Esophagus squamous epithelium (tissue), 5 donors: ENCODE data around the gene CCDC8. TPM values are rescaled to one million over a fixed set of nuclear protein-coding genes. Genes with fewer than 3 reads are reported as not detected.

Experiments
- DNase-seq: peaks from one replicate; lab custom pipeline; 2025; lab: John Stamatoyannopoulos, UW
- H3K27ac ChIP-seq, 4 donors: fragments of 200-600 bp; sonication (generic); one replicate each; pipeline ENCODE4 v1.5.1; 2016 to 2019; ENCODE audit warnings: mild to moderate bottlenecking in 1 of 4
- H3K27me3 ChIP-seq, 4 donors: fragments of 200-600 bp; sonication (generic); 1 replicate in 3 of 4; 2 replicates in 1 of 4; pipeline versions ENCODE4 v1.5.1 to v1.6.0; 2017 to 2021; ENCODE audit warnings: antibody characterized with exemption in 1 of 4
- H3K36me3 ChIP-seq, 3 donors: fragments of 200-600 bp; sonication (generic); one replicate each; pipeline ENCODE4 v1.5.1; 2016 to 2019
- H3K4me1 ChIP-seq, 3 donors: fragments of 200-600 bp; sonication (generic); one replicate each; pipeline ENCODE4 v1.5.1; 2017 to 2019
- H3K4me3 ChIP-seq, 4 donors: fragments of 200-600 bp; sonication (generic); 1 replicate in 3 of 4; 2 replicates in 1 of 4; pipeline ENCODE4 v1.5.1; 2016 to 2019; ENCODE audit warnings: mild to moderate bottlenecking in 2 of 4, moderate library complexity in 1 of 4
- H3K9me3 ChIP-seq, 3 donors: fragments of 200-600 bp; sonication (generic); one replicate each; pipeline ENCODE4 v1.5.1; 2016 to 2019
- POLR2A ChIP-seq, 4 donors: fragments of 450-650 bp; IDR thresholded peaks; one replicate each; pipeline ENCODE4 v1.6.1; 2017; ENCODE audit warnings: antibody characterized with exemption in 4 of 4, mild to moderate bottlenecking in 4 of 4, moderate library complexity in 3 of 4
- WGBS, 2 donors: methylation state at CpG; one replicate each; pipeline ENCODE4 v1.1.5; 2018; 5-methylcytosine and 5-hydroxymethylcytosine counted together
- intact Hi-C: fragments of 100-400 bp; cut with DNase I; formaldehyde crosslinking; loops from one replicate; pipeline ENCODE4 v1.15.0; 2022
- total RNA-seq, 4 donors: library from RNA; depleted of rRNA; stranded (reverse); fragments of >200 nt; gene quantifications; one replicate each; pipeline ENCODE4 v1.1.0, GENCODE V29; 2016
- TF ChIP-seq, protein P1 (sequence below), 6 experiments: fragments of 450-650 bp in 4 of 6; fragments of 200-600 bp in 2 of 6; sonication (generic) in 2 of 6; IDR thresholded peaks; one replicate each; pipeline ENCODE4 v1.5.1; 2016 to 2019; ENCODE audit warnings: antibody characterized with exemption in 6 of 6, mild to moderate bottlenecking in 4 of 6, moderate library complexity in 4 of 6
- donor health status: DM: yes; HTN: yes; CAD: no.

The CCDC8 gene
- total RNA-seq, 4 donors from 2014 or later, result 0.53 to 1.7 (median 0.62) TPM

DNA sequence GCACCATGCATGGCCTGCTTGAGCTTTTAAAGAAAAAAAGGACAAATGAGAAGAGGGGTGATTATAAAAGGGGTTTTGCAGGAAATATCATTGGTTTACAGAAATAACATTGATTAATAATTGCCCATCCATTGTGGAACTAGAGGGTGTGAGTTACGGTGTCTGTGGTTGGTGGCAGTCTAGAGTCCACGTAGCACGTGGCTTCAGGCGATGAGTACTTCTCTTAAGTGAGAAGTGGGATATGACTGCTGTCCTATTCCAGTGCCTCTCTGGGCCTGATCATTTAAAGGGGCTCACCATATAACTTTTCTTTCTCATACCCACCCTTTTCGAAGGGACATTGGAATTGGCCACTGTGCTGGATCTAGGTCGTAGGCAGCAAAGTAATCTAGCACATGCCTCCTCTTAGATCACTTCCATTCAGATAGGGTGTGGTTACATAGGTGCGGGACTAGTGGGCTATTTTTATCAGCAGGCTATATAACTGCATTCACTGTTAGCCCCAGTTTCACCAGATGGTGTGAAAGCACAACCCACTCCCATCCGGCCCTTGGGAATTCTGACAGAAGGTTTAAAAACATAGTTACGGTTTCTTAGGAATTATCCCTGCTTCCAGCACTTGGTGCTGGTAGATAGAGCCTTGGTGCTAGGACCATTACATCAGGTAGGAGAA, 46.6 kb downstream of the CCDC8 start:
- Histone ChIP-seq H3K27ac (no peak overlapping the region), H3K36me3 (peaks cover 0 to 57% (median 0%) of the 10 kb centered on the region in 3 donors), H3K9me3 (no peaks in the 10 kb centered on the region), H3K4me1 (peaks cover 11 to 49% (median 12%) of the 10 kb centered on the region in 3 donors), H3K27me3 (no peaks in the 10 kb centered on the region), H3K4me3 (no peak overlapping the region)
- intact Hi-C loops, result no loop called here
- WGBS, 2 donors, result 90 to 91% methylated on average over 9 of the region's 9 CpGs
- TF ChIP-seq, protein P1, sequence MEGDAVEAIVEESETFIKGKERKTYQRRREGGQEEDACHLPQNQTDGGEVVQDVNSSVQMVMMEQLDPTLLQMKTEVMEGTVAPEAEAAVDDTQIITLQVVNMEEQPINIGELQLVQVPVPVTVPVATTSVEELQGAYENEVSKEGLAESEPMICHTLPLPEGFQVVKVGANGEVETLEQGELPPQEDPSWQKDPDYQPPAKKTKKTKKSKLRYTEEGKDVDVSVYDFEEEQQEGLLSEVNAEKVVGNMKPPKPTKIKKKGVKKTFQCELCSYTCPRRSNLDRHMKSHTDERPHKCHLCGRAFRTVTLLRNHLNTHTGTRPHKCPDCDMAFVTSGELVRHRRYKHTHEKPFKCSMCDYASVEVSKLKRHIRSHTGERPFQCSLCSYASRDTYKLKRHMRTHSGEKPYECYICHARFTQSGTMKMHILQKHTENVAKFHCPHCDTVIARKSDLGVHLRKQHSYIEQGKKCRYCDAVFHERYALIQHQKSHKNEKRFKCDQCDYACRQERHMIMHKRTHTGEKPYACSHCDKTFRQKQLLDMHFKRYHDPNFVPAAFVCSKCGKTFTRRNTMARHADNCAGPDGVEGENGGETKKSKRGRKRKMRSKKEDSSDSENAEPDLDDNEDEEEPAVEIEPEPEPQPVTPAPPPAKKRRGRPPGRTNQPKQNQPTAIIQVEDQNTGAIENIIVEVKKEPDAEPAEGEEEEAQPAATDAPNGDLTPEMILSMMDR (IDR thresholded peaks at IDR 0.05), result no peak
- TF ChIP-seq POLR2A (IDR thresholded peaks at IDR 0.05), result no peak
- DNase-seq, result no peak

DNA sequence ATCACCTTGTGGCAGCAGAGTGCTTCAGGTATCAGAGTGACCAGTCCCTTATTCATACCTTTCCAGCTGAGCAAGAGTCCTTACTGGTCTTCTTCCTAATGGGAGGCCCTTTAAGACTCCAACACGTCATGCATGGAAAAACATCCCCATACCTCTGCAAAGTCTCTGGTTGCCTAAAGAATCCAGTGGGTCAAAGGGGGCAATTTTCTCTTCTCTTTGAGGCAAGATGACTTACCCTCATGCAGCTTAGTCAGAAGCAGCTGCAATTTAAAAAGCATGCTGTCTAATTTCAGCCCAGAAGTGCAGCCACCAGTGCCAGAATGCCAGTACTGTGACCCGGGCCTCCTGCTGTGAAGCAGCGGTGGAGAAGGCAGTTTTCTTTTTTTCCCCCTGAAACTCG, 47.8 kb downstream of the CCDC8 start:
- H3K27me3 ChIP-seq, result no peaks in the 10 kb centered on the region
- TF ChIP-seq POLR2A (IDR thresholded peaks at IDR 0.05), result no peak
- TF ChIP-seq, protein P1 (IDR thresholded peaks at IDR 0.05), result no peak
- no peak overlapping the region for H3K4me3 ChIP-seq
- WGBS, 2 donors, result 93 to 100% methylated on average over 2 to 3 of the region's 4 CpGs
- H3K27ac ChIP-seq, result no peak overlapping the region
- DNase-seq, result no peak
- H3K36me3 ChIP-seq, result peaks cover 0 to 57% (median 0%) of the 10 kb centered on the region in 3 donors
- intact Hi-C loops, result no loop called here
- H3K9me3 ChIP-seq, result no peaks in the 10 kb centered on the region
- peaks cover 0 to 37% (median 5%) of the 10 kb centered on the region in 3 donors for H3K4me1 ChIP-seq

DNA sequence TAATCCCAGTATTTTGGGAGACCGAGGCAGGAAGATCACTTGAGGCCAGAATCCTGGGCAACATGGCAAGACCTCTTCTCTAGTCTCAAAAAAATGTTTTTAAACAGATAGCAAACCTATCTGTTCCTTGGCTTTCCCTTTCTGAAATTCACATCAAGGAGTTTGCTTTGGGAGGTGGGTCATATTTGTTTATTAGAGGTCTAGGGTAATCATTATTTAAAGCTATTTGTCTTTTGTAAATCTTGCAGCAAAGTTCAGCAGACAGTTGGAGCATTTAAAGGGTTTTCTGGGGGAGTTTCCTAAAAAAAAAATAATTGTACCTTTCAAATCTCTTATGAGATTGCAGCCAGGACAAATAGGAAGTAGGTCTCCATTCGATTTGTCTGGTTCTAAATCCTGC, 49.0 kb downstream of the CCDC8 start:
- TF ChIP-seq, protein P1 (IDR thresholded peaks at IDR 0.05), result no peak
- TF ChIP-seq POLR2A (IDR thresholded peaks at IDR 0.05), result no peak
- Histone ChIP-seq H3K36me3 (peaks cover 0 to 63% (median 0%) of the 10 kb centered on the region in 3 donors), H3K27ac (no peak overlapping the region), H3K4me3 (no peak overlapping the region), H3K4me1 (peaks cover 0 to 26% (median 0%) of the 10 kb centered on the region in 3 donors), H3K9me3 (no peaks in the 10 kb centered on the region), H3K27me3 (no peaks in the 10 kb centered on the region)
- WGBS, 2 donors, result 85 to 93% methylated on average over 2 of the region's 2 CpGs
- intact Hi-C loops, result no loop called here
- DNase-seq, result no peak

DNA sequence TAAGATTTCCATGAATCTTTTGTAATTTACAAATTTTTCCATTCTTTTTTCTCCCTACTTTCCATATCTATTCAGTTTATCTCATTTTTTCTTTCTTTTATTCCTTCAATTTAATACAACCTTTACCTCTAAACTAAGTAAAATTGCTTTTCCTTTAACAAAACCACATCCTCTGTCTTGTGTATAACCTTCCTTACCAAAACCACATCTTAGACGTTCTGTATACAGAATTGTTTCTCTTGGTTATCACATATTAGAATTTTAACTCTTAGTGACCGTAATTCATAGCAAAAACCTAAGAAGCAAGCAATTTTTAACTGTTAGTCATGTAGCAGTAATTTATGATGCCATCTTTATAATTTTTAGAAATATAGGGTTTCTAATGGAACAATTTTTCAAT, 51.4 kb downstream of the CCDC8 start:
- peaks cover 0 to 11% (median 0%) of the 10 kb centered on the region in 3 donors for H3K4me1 ChIP-seq
- H3K36me3 ChIP-seq, result peaks cover 0 to 62% (median 0%) of the 10 kb centered on the region in 3 donors
- no peaks in the 10 kb centered on the region for H3K9me3 ChIP-seq
- H3K4me3 ChIP-seq, result no peak overlapping the region
- TF ChIP-seq, protein P1 (IDR thresholded peaks at IDR 0.05), result no peak
- TF ChIP-seq POLR2A (IDR thresholded peaks at IDR 0.05), result no peak
- intact Hi-C loops, result no loop called here
- H3K27ac ChIP-seq, result no peak overlapping the region
- WGBS, 2 donors, result 48 to 60% methylated on average over 2 of the region's 2 CpGs
- no peaks in the 10 kb centered on the region for H3K27me3 ChIP-seq
- DNase-seq, result no peak

Other genes with a start within 250 kb of the CCDC8 start
- gene IGFL1, start 183.8 kb downstream of the CCDC8 start, total RNA-seq, result 10 to 100 TPM in 3 of 4 donors, 1 to 10 TPM in 1; 2.9 to 46.0 (median 22.0) TPM
- gene HIF3A, start 116.5 kb downstream of the CCDC8 start, total RNA-seq, result 10 to 100 TPM in 1 of 4 donors, 1 to 10 TPM in 3; 3.8 to 52.8 (median 6.2) TPM
- gene PPP5C, start 66.5 kb downstream of the CCDC8 start, total RNA-seq, result 10 to 100 TPM; 33.8 to 51.3 (median 43.2) TPM
- not detected for gene PNMA8C, start 15.4 kb upstream of the CCDC8 start, total RNA-seq
- gene PNMA8A, start 58.0 kb upstream of the CCDC8 start, total RNA-seq, result under 1 TPM in 1 of 4 donors, not detected in 3; 0.38 TPM
- gene PNMA8B, start 82.3 kb upstream of the CCDC8 start, total RNA-seq, result 1 to 10 TPM in 1 of 4 donors, under 1 TPM in 3; 0.13 to 1.1 (median 0.79) TPM
- 100 to 1,000 TPM in 1 of 4 donors, 10 to 100 TPM in 3; 61.9 to 147 (median 84.6) TPM for gene CALM3, start 187.8 kb upstream of the CCDC8 start, total RNA-seq
- gene PTGIR, start 211.5 kb upstream of the CCDC8 start, total RNA-seq, result 1 to 10 TPM in 2 of 4 donors, under 1 TPM in 1, not detected in 1; 0.57 to 3.0 (median 1.1) TPM
- gene GNG8, start 222.6 kb upstream of the CCDC8 start, total RNA-seq, result not detected
- gene DACT3, start 247.6 kb upstream of the CCDC8 start, total RNA-seq, result 1 to 10 TPM in 2 of 4 donors, under 1 TPM in 2; 0.22 to 5.7 (median 1.8) TPM